Mammary epithelial cell (primary cell): ENCODE data around the gene MYO16.

Source experiments
- CTCF ChIP-seq, 2 donors: IDR thresholded peaks in 1 of 2; conservative IDR thresholded peaks in 1 of 2; 2 replicates each; pipeline ENCODE4 v1.5.1; 2011 to 2012; ENCODE audit warnings: inconsistent platforms in 2 of 2, low read length in 2 of 2, mild to moderate bottlenecking in 2 of 2, control low read depth in 1 of 2, low read depth in 1 of 2; ENCODE audit not compliant: insufficient read depth in 1 of 2; ENCODE audit errors: extremely low read depth in 1 of 2
- EZH2 ChIP-seq: IDR thresholded peaks from 2 replicates; pipeline ENCODE4 v1.6.1; 2012; ENCODE audit warnings: low read length, inconsistent platforms, borderline replicate concordance

- no peak for TF ChIP-seq CTCF (conservative IDR thresholded peaks at IDR 0.05 in 1 of 2, IDR thresholded peaks at IDR 0.05 in 1 of 2; ENCODE audit: extremely low read depth in 1 of 2, insufficient read depth in 1 of 2, low read depth in 1 of 2, low read length in 2 of 2)
- TF ChIP-seq EZH2, result no peak
Measured at GRCh38 chr13:109256866-109257760, 627.7 kb downstream of the MYO16 start.
